ENCODE measurements around the gene PPP2R5C.
"Not testable (repeated sequence)": the region's sequence is repeated elsewhere in the genome, so short reads cannot be mapped to it uniquely, and the experiment has no call there.

Gene PPP2R5C

GRCh38 chr14:101739446-101740141 is 21.9 kb upstream of the PPP2R5C start:
- H3K4me3 ChIP-seq (replicated peaks in 1 of 2; ENCODE audit: low read depth in 2 of 2, low read length in 2 of 2): no peak overlapping the region
- TF ChIP-seq CTCF (IDR thresholded peaks at IDR 0.05; ENCODE audit: low read depth, low read length): no peak
- no peak for DNase-seq (ENCODE audit: low read depth in 2 of 2)

- no peak for DNase-seq (ENCODE audit: low read depth in 2 of 2)
- TF ChIP-seq CTCF (IDR thresholded peaks at IDR 0.05; ENCODE audit: low read depth, low read length): no peak
- H3K4me3 ChIP-seq (replicated peaks in 1 of 2; ENCODE audit: low read depth in 2 of 2, low read length in 2 of 2): no peak overlapping the region
Observed at GRCh38 chr14:101740981-101741380, 20.5 kb upstream of the PPP2R5C start.

GRCh38 chr14:101743701-101744100 is 17.8 kb upstream of the PPP2R5C start:
- no peak overlapping the region for H3K4me3 ChIP-seq (replicated peaks in 1 of 2; ENCODE audit: low read depth in 2 of 2, low read length in 2 of 2)
- DNase-seq (ENCODE audit: low read depth in 2 of 2): no peak
- TF ChIP-seq CTCF (IDR thresholded peaks at IDR 0.05; ENCODE audit: low read depth, low read length): no peak

GRCh38 chr14:101744382-101744781 is 17.1 kb upstream of the PPP2R5C start:
- not testable (repeated sequence) for H3K4me3 ChIP-seq (replicated peaks in 1 of 2; ENCODE audit: low read depth in 2 of 2, low read length in 2 of 2); DNase-seq (ENCODE audit: low read depth in 2 of 2)

GRCh38 chr14:101749756-101750155 is 11.8 kb upstream of the PPP2R5C start:
- not testable (repeated sequence) for H3K4me3 ChIP-seq (replicated peaks in 1 of 2; ENCODE audit: low read depth in 2 of 2, low read length in 2 of 2); DNase-seq (ENCODE audit: low read depth in 2 of 2)

- TF ChIP-seq CTCF (IDR thresholded peaks at IDR 0.05; ENCODE audit: low read depth, low read length): no peak
- no peak overlapping the region for H3K4me3 ChIP-seq (replicated peaks in 1 of 2; ENCODE audit: low read depth in 2 of 2, low read length in 2 of 2)
- no peak for DNase-seq (ENCODE audit: low read depth in 2 of 2)
Observed at GRCh38 chr14:101754893-101755292, 6.6 kb upstream of the PPP2R5C start.

- DNase-seq (ENCODE audit: low read depth in 2 of 2): no peak
- no peak for TF ChIP-seq CTCF (IDR thresholded peaks at IDR 0.05; ENCODE audit: low read depth, low read length)
Observed at GRCh38 chr14:101755591-101756324, 5.8 kb upstream of the PPP2R5C start.

More at GRCh38 chr14:101755591-101756324, 5.8 kb upstream of the PPP2R5C start:
- H3K4me3 ChIP-seq (replicated peaks in 1 of 2; ENCODE audit: low read depth in 2 of 2, low read length in 2 of 2): no peak overlapping the region

Data from cardiac fibroblast (primary cell).